ENCODE data around the gene CABP7. TPM values are rescaled to one million over a fixed set of nuclear protein-coding genes. Genes with fewer than 3 reads are reported as not detected.

Gene CABP7
- total and polyA plus RNA-seq, 7 donors, result 0.03 to 0.07 (median 0.04) TPM; not detected in 4

DNA sequence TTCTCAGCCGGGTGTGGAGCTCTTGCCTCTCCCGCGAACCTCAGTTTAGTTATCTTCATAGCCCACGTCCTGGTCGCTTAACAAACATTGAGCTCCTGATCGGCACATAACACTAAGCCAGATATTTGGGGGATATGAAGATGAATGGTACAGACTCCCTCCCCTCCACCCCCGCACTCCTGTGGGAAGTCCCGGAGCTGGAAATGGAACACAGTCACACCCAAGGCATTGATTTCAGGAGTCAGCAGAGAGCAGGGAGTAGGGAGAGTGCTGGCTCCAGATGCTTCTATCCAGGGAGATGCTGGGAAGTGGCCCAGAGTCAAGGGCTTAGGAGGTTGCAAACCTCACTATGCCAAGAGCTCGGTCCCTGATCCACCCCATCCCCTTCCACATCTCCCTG is 26.1 kb upstream of the CABP7 start:
- H3K36me3 ChIP-seq (ENCODE audit: insufficient read depth in 1 of 2, low read depth in 1 of 2), result peaks cover 0 to 16% of the 10 kb centered on the region in 2 donors
- 58 to 68% (median 62%) methylated on average over 9 of the region's 9 CpGs for WGBS, 3 donors
- TF ChIP-seq, protein P1, sequence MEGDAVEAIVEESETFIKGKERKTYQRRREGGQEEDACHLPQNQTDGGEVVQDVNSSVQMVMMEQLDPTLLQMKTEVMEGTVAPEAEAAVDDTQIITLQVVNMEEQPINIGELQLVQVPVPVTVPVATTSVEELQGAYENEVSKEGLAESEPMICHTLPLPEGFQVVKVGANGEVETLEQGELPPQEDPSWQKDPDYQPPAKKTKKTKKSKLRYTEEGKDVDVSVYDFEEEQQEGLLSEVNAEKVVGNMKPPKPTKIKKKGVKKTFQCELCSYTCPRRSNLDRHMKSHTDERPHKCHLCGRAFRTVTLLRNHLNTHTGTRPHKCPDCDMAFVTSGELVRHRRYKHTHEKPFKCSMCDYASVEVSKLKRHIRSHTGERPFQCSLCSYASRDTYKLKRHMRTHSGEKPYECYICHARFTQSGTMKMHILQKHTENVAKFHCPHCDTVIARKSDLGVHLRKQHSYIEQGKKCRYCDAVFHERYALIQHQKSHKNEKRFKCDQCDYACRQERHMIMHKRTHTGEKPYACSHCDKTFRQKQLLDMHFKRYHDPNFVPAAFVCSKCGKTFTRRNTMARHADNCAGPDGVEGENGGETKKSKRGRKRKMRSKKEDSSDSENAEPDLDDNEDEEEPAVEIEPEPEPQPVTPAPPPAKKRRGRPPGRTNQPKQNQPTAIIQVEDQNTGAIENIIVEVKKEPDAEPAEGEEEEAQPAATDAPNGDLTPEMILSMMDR (IDR thresholded peaks at IDR 0.05), result no peak
- DNase-seq (no peak), ATAC-seq (no peak)
- peaks cover 14% of the 10 kb centered on the region for H3K4me1 ChIP-seq
- intact Hi-C loops (cut with DNase I), result loop anchor here (5.0 kb wide), 2 partner anchors 309 to 394 kb away; no protein-coding TSS in a partner anchor
- H3K4me3 ChIP-seq, result no peak overlapping the region
- H3K27me3 ChIP-seq (ENCODE audit: insufficient read depth in 3 of 3, low read length in 2 of 3), result no peaks in the 10 kb centered on the region
- no peaks in the 10 kb centered on the region for H3K9me3 ChIP-seq
- H3K27ac ChIP-seq, result no peak overlapping the region

- intact Hi-C loops (cut with DNase I), result no loop called here
Observed at GRCh38 chr22:29695129-29695926, 24.5 kb upstream of the CABP7 start.

DNA sequence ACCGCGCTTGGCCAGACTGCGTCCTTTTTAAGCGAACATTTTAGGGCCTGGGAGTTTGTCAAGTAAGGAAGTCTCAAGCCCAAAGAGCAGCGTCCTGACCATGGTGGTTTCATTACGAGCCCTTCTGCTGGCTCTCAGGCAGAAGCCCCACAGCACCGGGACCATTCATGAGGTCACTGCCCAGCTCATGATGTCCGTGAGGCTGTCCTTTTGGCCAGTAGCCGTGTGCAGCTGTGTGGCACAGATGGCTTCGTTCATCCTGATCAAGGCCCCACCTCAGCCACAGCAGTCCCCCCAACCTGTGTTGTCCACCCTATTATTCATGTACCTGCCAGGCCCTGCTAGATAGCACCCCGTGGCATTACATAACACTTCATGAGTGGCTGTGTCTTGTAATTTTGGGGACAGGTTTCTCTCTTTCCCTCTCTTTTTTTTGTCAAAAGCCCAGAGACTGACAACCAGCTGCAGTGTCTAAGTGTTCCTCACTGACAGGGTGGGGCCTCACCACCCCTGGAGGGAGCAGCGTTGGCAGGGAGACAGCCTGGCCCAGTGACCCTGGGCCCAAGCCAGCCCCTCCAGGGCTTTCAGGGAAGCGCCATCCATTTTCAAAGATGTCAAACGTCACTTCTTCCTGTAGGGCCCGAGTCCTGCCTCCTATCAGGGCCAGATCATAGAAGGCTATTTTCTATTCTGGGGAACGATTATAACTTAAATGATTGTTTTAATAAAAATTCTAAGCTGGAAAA is 21.8 kb upstream of the CABP7 start:
- Histone ChIP-seq H3K27ac (no peak overlapping the region), H3K9me3 (no peaks in the 10 kb centered on the region), H3K27me3 (ENCODE audit: insufficient read depth in 3 of 3, low read length in 2 of 3) (peaks cover 0 to 2% (median 0%) of the 10 kb centered on the region in 3 donors), H3K4me3 (no peak overlapping the region), H3K36me3 (ENCODE audit: insufficient read depth in 1 of 2, low read depth in 1 of 2) (peaks cover 0 to 15% of the 10 kb centered on the region in 2 donors), H3K4me1 (peaks cover 19% of the 10 kb centered on the region)
- intact Hi-C loops (cut with DNase I), result no loop called here
- ATAC-seq (no peak), DNase-seq (no peak)
- WGBS, 3 donors, result 57 to 73% (median 57%) methylated on average over 16 of the region's 16 CpGs
- TF ChIP-seq, protein P1 (IDR thresholded peaks at IDR 0.05), result no peak

More at GRCh38 chr22:29695129-29695926, 24.5 kb upstream of the CABP7 start:
- Histone ChIP-seq H3K27me3 (ENCODE audit: insufficient read depth in 3 of 3, low read length in 2 of 3) (no peaks in the 10 kb centered on the region), H3K4me1 (peaks cover 9% of the 10 kb centered on the region), H3K36me3 (ENCODE audit: insufficient read depth in 1 of 2, low read depth in 1 of 2) (peaks cover 0 to 16% of the 10 kb centered on the region in 2 donors), H3K4me3 (no peak overlapping the region), H3K27ac (no peak overlapping the region), H3K9me3 (no peaks in the 10 kb centered on the region)
- TF ChIP-seq, protein P1 (IDR thresholded peaks at IDR 0.05), result no peak
- ATAC-seq (peak; percentile 72 to 88 (median 86)), DNase-seq (peak; percentile 69 to 84)
- WGBS, 3 donors, result 51 to 56% (median 55%) methylated on average over 33 of the region's 33 CpGs

- no peak overlapping the region for H3K4me3 ChIP-seq
- TF ChIP-seq, protein P1 (IDR thresholded peaks at IDR 0.05), result no peak
- H3K27me3 ChIP-seq (ENCODE audit: insufficient read depth in 3 of 3, low read length in 2 of 3), result peaks cover 0 to 2% (median 0%) of the 10 kb centered on the region in 3 donors
- intact Hi-C loops (cut with DNase I), result no loop called here
- H3K36me3 ChIP-seq (ENCODE audit: insufficient read depth in 1 of 2, low read depth in 1 of 2), result peaks cover 0 to 3% of the 10 kb centered on the region in 2 donors
- no peak overlapping the region for H3K27ac ChIP-seq
- ATAC-seq, result no peak
- H3K4me1 ChIP-seq, result peaks cover 19% of the 10 kb centered on the region
- no peak for DNase-seq
- 41 to 61% (median 47%) methylated on average over 18 to 19 of the region's 19 CpGs for WGBS, 3 donors
- H3K9me3 ChIP-seq, result no peaks in the 10 kb centered on the region
Observed at GRCh38 chr22:29700206-29700899, 19.4 kb upstream of the CABP7 start.

Measured in psoas muscle (tissue), 8 donors.